K562 (cell line): Measurements from ENCODE around the gene ST3GAL3. TPM values are rescaled to one million over a fixed set of nuclear protein-coding genes. Genes with fewer than 3 reads are reported as not detected.

ENCODE experiments used
- ATF2 ChIP-seq: sonication (generic); formaldehyde crosslinking; IDR thresholded peaks from 2 replicates; pipeline ENCODE4 v1.8.1; 2022; ENCODE audit warnings: missing genetic modification reagents
- CHD4 ChIP-seq: fragments of 200-600 bp; sonication (generic); IDR thresholded peaks from 3 replicates; pipeline ENCODE4 v1.6.1; 2012; ENCODE audit warnings: low read depth, mild to moderate bottlenecking, mixed read lengths, low read length, inconsistent platforms; ENCODE audit not compliant: insufficient read depth, insufficient replicate concordance, poor library complexity, severe bottlenecking
- CREB3L1 ChIP-seq: fragments of 450-650 bp; IDR thresholded peaks from 2 replicates; pipeline ENCODE4 v1.6.1; 2014; ENCODE audit warnings: low read depth, mild to moderate bottlenecking, moderate library complexity, borderline replicate concordance
- L3MBTL2 ChIP-seq: fragments of 450-650 bp; IDR thresholded peaks from 2 replicates; pipeline ENCODE4 v1.6.1; 2016; ENCODE audit warnings: mild to moderate bottlenecking, moderate library complexity
- LCOR ChIP-seq: sonication (generic); formaldehyde crosslinking; IDR thresholded peaks from 2 replicates; pipeline ENCODE4 v1.8.0; 2022; ENCODE audit warnings: mild to moderate bottlenecking, missing genetic modification reagents
- MAFF ChIP-seq: IDR thresholded peaks from 2 replicates; pipeline ENCODE4 v1.6.1; 2012; ENCODE audit warnings: low read length, improper control_type of control experiment
- MECOM ChIP-seq: fragments of 250-450 bp; sonication (Bioruptor Pico); IDR thresholded peaks from 2 replicates; pipeline ENCODE4 v1.8.0; 2022; ENCODE audit warnings: inconsistent platforms
- MTA2 ChIP-seq: fragments of 450-650 bp; IDR thresholded peaks from 2 replicates; pipeline ENCODE4 v1.6.1; 2016; ENCODE audit warnings: low read depth
- NCOA2 ChIP-seq, 2 experiments: fragments of 450-650 bp; IDR thresholded peaks; 2 replicates each; pipeline ENCODE4 v1.6.1; 2018; ENCODE audit warnings: mild to moderate bottlenecking in 2 of 2, moderate library complexity in 1 of 2; ENCODE audit not compliant: partially characterized antibody in 2 of 2
- NFATC3 ChIP-seq: fragments of 450-650 bp; IDR thresholded peaks from 2 replicates; pipeline ENCODE4 v1.6.1; 2017; ENCODE audit warnings: mild to moderate bottlenecking
- NR2F6 ChIP-seq: fragments of 450-650 bp; formaldehyde crosslinking; IDR thresholded peaks from 2 replicates; pipeline ENCODE4 v1.4.0; 2020; ENCODE audit warnings: mild to moderate bottlenecking
- NRF1 ChIP-seq, 2 experiments: fragments of 450-650 bp; IDR thresholded peaks in 1 of 2; conservative IDR thresholded peaks in 1 of 2; 2 replicates each; pipeline ENCODE4 v1.6.1; 2014; ENCODE audit warnings: mild to moderate bottlenecking in 2 of 2
- PHB2 ChIP-seq: fragments of 450-650 bp; IDR thresholded peaks from 2 replicates; pipeline ENCODE4 v1.6.1; 2017; ENCODE audit warnings: low read depth
- SMARCA5 ChIP-seq: fragments of 450-650 bp; IDR thresholded peaks from 2 replicates; pipeline ENCODE4 v1.6.1; 2016
- TEAD2 ChIP-seq: fragments of 450-650 bp; IDR thresholded peaks from 2 replicates; pipeline ENCODE4 v1.6.1; 2016; ENCODE audit warnings: missing genetic modification characterization, control low read depth, missing compliant biosample characterization
- TEAD4 ChIP-seq, 2 experiments: sonication (generic) in 1 of 2; formaldehyde crosslinking in 1 of 2; IDR thresholded peaks; 2 replicates each; pipeline versions ENCODE4 v1.6.1 to v1.8.0; 2012 to 2022; ENCODE audit warnings: borderline replicate concordance in 1 of 2, inconsistent platforms in 1 of 2, low read length in 1 of 2, mild to moderate bottlenecking in 1 of 2, missing genetic modification reagents in 1 of 2
- TGIF2 ChIP-seq: sonication (generic); formaldehyde crosslinking; IDR thresholded peaks from 2 replicates; pipeline ENCODE4 v1.8.1; 2022; ENCODE audit warnings: mild to moderate bottlenecking, missing genetic modification reagents, moderate library complexity
- YY1 ChIP-seq, 3 experiments: IDR thresholded peaks; 2 replicates each; pipeline ENCODE4 v1.6.1; 2011; ENCODE audit warnings: low read length in 2 of 3, mild to moderate bottlenecking in 2 of 3, moderate library complexity in 2 of 3, borderline replicate concordance in 1 of 3, control low read depth in 1 of 3, low read depth in 1 of 3; ENCODE audit not compliant: insufficient read depth in 3 of 3, insufficient replicate concordance in 2 of 3, control insufficient read depth in 1 of 3, insufficient read length in 1 of 3; ENCODE audit errors: extremely low read depth in 1 of 3
- ZBTB17 ChIP-seq: fragments of 450-650 bp; formaldehyde crosslinking; IDR thresholded peaks from 2 replicates; pipeline ENCODE4 v1.4.0; 2020; ENCODE audit warnings: mild to moderate bottlenecking
- ZNF175 ChIP-seq: fragments of 200-800 bp; sonication (Bioruptor generic); IDR thresholded peaks from 2 replicates; pipeline ENCODE4 v1.6.1; 2016; ENCODE audit warnings: low read depth, mild to moderate bottlenecking, missing genetic modification characterization, missing compliant biosample characterization
- ZNF274 ChIP-seq: IDR thresholded peaks from 2 replicates; pipeline ENCODE4 v1.6.1; 2011; ENCODE audit warnings: low read depth, mild to moderate bottlenecking, low read length, moderate library complexity, borderline replicate concordance
- ZNF431 ChIP-seq: sonication (generic); formaldehyde crosslinking; IDR thresholded peaks from 2 replicates; pipeline ENCODE4 v1.8.0; 2022; ENCODE audit warnings: mild to moderate bottlenecking, missing genetic modification reagents
- ZNF551 ChIP-seq: fragments of 250-450 bp; sonication (Bioruptor Pico); IDR thresholded peaks from 2 replicates; pipeline ENCODE4 v1.5.0; 2021; ENCODE audit warnings: mild to moderate bottlenecking, moderate library complexity
- polyA plus RNA-seq, 8 experiments: library from polyadenylated mRNA; depleted of rRNA in 4 of 8; stranded (reverse) in 5 of 8; unstranded in 3 of 8; fragments of >200 nt; fragmentation: Nextera tagmentation in 2 of 8; fragmentation: Illumina TruSeq in 1 of 8; extraction: Ambion mirVana in 2 of 8; extraction: Trizol in 1 of 8; gene quantifications; 2 replicates each; pipeline versions ENCODE4 v1.2.1 to v1.2.3, GENCODE V29; 2011 to 2014; ENCODE audit warnings: inconsistent platforms in 1 of 8, missing spikeins in 1 of 8
- total RNA-seq, 7 experiments: library from RNA; depleted of rRNA in 6 of 7; stranded (reverse); fragments of >200 nt in 6 of 7; fragmentation: Illumina TruSeq in 2 of 7; extraction: Trizol in 2 of 7; gene quantifications; 2 replicates each; pipeline versions ENCODE4 v1.2.1 to v1.2.3, GENCODE V29; 2011 to 2021; ENCODE audit warnings: low replicate concordance in 1 of 7

ST3GAL3 gene
- total and polyA plus RNA-seq, 9 of the 15 experiments (the other 6 are each of a cell fraction or from before 2014, with no cell fraction given) = 1.2 to 18.9 (median 11.0) TPM

- TF ChIP-seq NCOA2 (IDR thresholded peaks at IDR 0.05; ENCODE audit: partially characterized antibody in 2 of 2) (peak in 1 of 2 experiments; percentile 100), YY1 (IDR thresholded peaks at IDR 0.05; ENCODE audit: borderline replicate concordance in 1 of 3, control insufficient read depth in 1 of 3, extremely low read depth in 1 of 3, insufficient read depth in 3 of 3, insufficient read length in 1 of 3, insufficient replicate concordance in 2 of 3, low read depth in 1 of 3, low read length in 2 of 3) (peak in 2 of 3 experiments; percentile 4 to 62), MTA2 (no peak; the same call in 1 of the 2 replicates), CHD4 (peak; percentile 90), ZNF274 (no peak), NFATC3 (no peak), TEAD2 (peak; percentile 66), SMARCA5 (no peak), TGIF2 (CRISPR knock-in tag) (0 out of 2 replicates have a peak, but pooled peaks have one; percentile 71), MECOM (CRISPR knock-in tag) (no peak), NRF1 (conservative IDR thresholded peaks at IDR 0.05 in 1 of 2, IDR thresholded peaks at IDR 0.05 in 1 of 2) (peak; percentile 77 to 80), MAFF (no peak), ZNF175 (no peak), ATF2 (CRISPR knock-in tag) (no peak), TEAD4 (IDR thresholded peaks at IDR 0.05; ENCODE audit: low read length) (peak; percentile 56; the same call in 1 of the 2 replicates), TEAD4 (CRISPR knock-in tag; IDR thresholded peaks at IDR 0.05; ENCODE audit: borderline replicate concordance) (peak; percentile 94; the same call in 1 of the 2 replicates), PHB2 (no peak), ZBTB17 (CRISPR knock-in tag) (peak; percentile 68; the same call in 1 of the 2 replicates), CREB3L1 (peak; percentile 97), ZNF551 (CRISPR knock-in tag) (no peak), LCOR (peak; percentile 96), L3MBTL2 (peak; percentile 96), NR2F6 (no peak), ZNF431 (CRISPR knock-in tag) (no peak)
These were observed 239.1 kb downstream of the ST3GAL3 start, which contains the start of gene IPO13 (continued) for GRCh38 chr1:43946236-43947060.
